Upper lobe of left lung (tissue), 4 donors: Measurements from ENCODE around the gene EIF5A.

Experiments used
- CTCF ChIP-seq, 6 experiments: fragments of 450-650 bp in 4 of 6; fragments of 200-600 bp in 2 of 6; sonication (generic) in 2 of 6; IDR thresholded peaks; one replicate each; pipeline ENCODE4 v1.5.1; 2016 to 2019; ENCODE audit warnings: antibody characterized with exemption in 6 of 6
- EP300 ChIP-seq, 4 donors: sonication (generic); formaldehyde crosslinking; IDR thresholded peaks; one replicate each; pipeline ENCODE4 v1.5.1; 2017; ENCODE audit warnings: antibody characterized with exemption in 4 of 4, control low read depth in 2 of 4
- POLR2A ChIP-seq, 4 donors: fragments of 450-650 bp; IDR thresholded peaks; one replicate each; pipeline ENCODE4 v1.5.1; 2016 to 2017; ENCODE audit warnings: antibody characterized with exemption in 4 of 4, mild to moderate bottlenecking in 2 of 4
- POLR2AphosphoS5 ChIP-seq, 2 donors: sonication (generic); formaldehyde crosslinking; IDR thresholded peaks; one replicate each; pipeline ENCODE4 v1.5.1; 2017; ENCODE audit warnings: antibody characterized with exemption in 2 of 2

GRCh38 chr17:7315570-7316235, 8.3 kb downstream of the EIF5A start:
- TF ChIP-seq CTCF (IDR thresholded peaks at IDR 0.05) = no peak
- peak in 1 of 4 donors; percentile 55 for TF ChIP-seq POLR2A (IDR thresholded peaks at IDR 0.05)
- TF ChIP-seq POLR2AphosphoS5 (IDR thresholded peaks at IDR 0.05) = no peak
- no peak for TF ChIP-seq EP300 (IDR thresholded peaks at IDR 0.05)
